ENCODE results near the gene ZBTB24.

DNA sequence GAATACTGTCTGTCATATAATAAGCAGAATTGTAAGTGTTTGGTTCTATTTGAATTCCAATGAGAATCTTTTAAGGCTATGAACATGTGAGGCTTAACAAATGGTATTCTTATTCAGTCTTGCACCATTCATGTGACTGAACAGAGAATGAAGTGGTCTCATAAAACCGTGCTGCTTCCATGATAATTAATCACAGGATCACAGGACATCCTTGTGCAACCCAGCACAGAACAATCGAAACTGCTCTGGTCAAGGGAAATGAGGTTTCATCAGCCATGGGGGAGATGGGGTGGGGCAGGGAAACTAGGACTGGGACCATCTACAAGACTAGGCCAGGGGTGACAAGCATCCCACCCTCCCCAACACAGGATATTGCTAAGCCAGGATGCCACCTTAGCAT lies 48.6 kb downstream of the ZBTB24 start:
- TF ChIP-seq, protein P1, sequence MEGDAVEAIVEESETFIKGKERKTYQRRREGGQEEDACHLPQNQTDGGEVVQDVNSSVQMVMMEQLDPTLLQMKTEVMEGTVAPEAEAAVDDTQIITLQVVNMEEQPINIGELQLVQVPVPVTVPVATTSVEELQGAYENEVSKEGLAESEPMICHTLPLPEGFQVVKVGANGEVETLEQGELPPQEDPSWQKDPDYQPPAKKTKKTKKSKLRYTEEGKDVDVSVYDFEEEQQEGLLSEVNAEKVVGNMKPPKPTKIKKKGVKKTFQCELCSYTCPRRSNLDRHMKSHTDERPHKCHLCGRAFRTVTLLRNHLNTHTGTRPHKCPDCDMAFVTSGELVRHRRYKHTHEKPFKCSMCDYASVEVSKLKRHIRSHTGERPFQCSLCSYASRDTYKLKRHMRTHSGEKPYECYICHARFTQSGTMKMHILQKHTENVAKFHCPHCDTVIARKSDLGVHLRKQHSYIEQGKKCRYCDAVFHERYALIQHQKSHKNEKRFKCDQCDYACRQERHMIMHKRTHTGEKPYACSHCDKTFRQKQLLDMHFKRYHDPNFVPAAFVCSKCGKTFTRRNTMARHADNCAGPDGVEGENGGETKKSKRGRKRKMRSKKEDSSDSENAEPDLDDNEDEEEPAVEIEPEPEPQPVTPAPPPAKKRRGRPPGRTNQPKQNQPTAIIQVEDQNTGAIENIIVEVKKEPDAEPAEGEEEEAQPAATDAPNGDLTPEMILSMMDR (IDR thresholded peaks at IDR 0.05) = no peak
- no peak for TF ChIP-seq POLR2A (IDR thresholded peaks at IDR 0.05)

Data from testis (tissue), 2 donors.